Skeletal muscle satellite cell (primary cell): ENCODE measurements around the gene LGALS4. TPM values are rescaled to one million over a fixed set of nuclear protein-coding genes. Genes with fewer than 3 reads are reported as not detected.
"Not testable (repeated sequence)": the region's sequence is repeated elsewhere in the genome, so short reads cannot be mapped to it uniquely, and the experiment has no call there.

ENCODE experiments used
- H3K27me3 ChIP-seq: 2 replicates; pipeline ENCODE4 v1.7.0; 2013; ENCODE audit warnings: low read length; ENCODE audit not compliant: control insufficient read depth, insufficient read depth
- H3K36me3 ChIP-seq: 2 replicates; pipeline ENCODE4 v1.7.0; 2013; ENCODE audit warnings: mild to moderate bottlenecking, control low read depth, low read length; ENCODE audit not compliant: insufficient read depth
- H3K4me1 ChIP-seq: 2 replicates; pipeline ENCODE4 v1.7.0; 2013; ENCODE audit warnings: low read length; ENCODE audit not compliant: control insufficient read depth, insufficient read depth
- H3K4me2 ChIP-seq: 2 replicates; pipeline ENCODE4 v1.7.0; 2013; ENCODE audit warnings: mild to moderate bottlenecking, low read length
- H3K4me3 ChIP-seq: 2 replicates; pipeline ENCODE4 v1.7.0; 2013; ENCODE audit warnings: low read length
- H3K9ac ChIP-seq: 2 replicates; pipeline ENCODE4 v1.7.0; 2013; ENCODE audit warnings: mild to moderate bottlenecking, low read depth, low read length, moderate library complexity
- H3K9me3 ChIP-seq: replicated peaks from 2 replicates; pipeline ENCODE4 v1.7.0; 2013; ENCODE audit warnings: mild to moderate bottlenecking, control low read depth, low read length
- total RNA-seq: library from RNA; depleted of rRNA; stranded (reverse); fragments of >200 nt; gene quantifications from 2 replicates; pipeline ENCODE4 v1.2.3, GENCODE V29; 2012; rRNA removed

The LGALS4 gene
- total RNA-seq = 0.25 TPM in 1 of 2 replicates, not detected in the other

DNA sequence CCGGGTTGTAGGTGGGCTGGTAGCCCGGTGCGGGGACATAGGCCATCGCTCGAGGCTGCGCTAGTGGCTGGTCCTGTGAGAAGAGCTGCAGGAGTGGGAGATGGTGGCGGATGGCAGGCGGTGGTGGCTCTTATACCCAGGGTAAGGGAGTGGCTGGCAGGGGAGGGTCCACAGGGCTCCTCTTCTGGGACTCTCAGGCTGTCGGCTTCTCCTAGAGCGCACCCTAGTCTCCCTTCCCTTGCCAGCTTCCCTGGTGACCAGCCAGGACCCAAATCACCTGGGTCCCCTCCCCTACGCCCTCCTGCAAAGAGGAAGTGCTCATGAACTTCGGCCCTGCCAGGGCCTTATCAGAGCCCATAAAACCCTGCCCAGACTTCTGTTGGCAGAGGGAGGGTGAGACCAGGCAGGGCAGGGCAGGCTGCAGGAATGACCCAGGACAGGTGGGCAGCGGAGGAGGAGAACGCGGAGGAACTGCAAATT, at the start of gene LGALS4:
Gene LGALS4 (minus strand): TSS at position 105 of the 480 bp plus-strand sequence. CDS start 59 bp downstream, at position 46.
- H3K9ac ChIP-seq = no peak within 1 kb of the TSS
- no peak within 1 kb of the TSS for H3K4me2 ChIP-seq
- H3K9me3 ChIP-seq = no peaks in the 10 kb centered on the region
- H3K4me3 ChIP-seq = no peak within 1 kb of the TSS
- H3K36me3 ChIP-seq = peaks cover 6% of the 10 kb centered on the region
- H3K4me1 ChIP-seq = no peaks in the 10 kb centered on the region
- no peaks in the 10 kb centered on the region for H3K27me3 ChIP-seq

- Histone ChIP-seq H3K4me3 (no peak overlapping the region), H3K36me3 (no peaks in the 10 kb centered on the region), H3K4me2 (no peak overlapping the region), H3K9ac (no peak overlapping the region), H3K9me3 (no peaks in the 10 kb centered on the region), H3K4me1 (no peaks in the 10 kb centered on the region), H3K27me3 (no peaks in the 10 kb centered on the region)
These were observed 48.6 kb upstream of the LGALS4 start for GRCh38 chr19:38861368-38861767.

GRCh38 chr19:38859631-38860204, 47.0 kb upstream of the LGALS4 start:
- H3K9ac ChIP-seq, H3K9me3 ChIP-seq, H3K4me2 ChIP-seq, H3K4me1 ChIP-seq, H3K4me3 ChIP-seq, H3K36me3 ChIP-seq, H3K27me3 ChIP-seq: not testable (repeated sequence)

DNA sequence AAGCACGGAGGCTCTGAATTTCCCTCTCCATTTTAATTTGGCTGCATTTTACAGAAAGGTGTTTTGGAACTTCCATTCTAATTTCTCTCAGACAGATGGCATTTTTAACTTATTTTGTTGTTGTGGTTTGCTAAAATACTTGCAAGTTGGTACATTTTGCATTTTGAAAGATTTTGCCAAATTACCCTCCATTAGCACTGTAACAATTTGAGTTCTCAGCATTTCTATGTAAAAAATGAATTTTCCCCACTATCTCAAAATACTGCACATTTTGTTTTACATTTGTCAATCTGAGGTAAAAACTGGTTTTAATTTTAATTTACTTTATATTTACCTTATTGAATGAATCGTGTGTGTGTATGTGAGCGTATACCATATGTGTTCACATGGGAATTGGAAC, 44.1 kb upstream of the LGALS4 start:
- Histone ChIP-seq H3K9me3 (no peaks in the 10 kb centered on the region), H3K4me2 (no peak overlapping the region), H3K27me3 (no peaks in the 10 kb centered on the region), H3K36me3 (no peaks in the 10 kb centered on the region), H3K9ac (no peak overlapping the region), H3K4me3 (no peak overlapping the region), H3K4me1 (peaks cover 8% of the 10 kb centered on the region)

DNA sequence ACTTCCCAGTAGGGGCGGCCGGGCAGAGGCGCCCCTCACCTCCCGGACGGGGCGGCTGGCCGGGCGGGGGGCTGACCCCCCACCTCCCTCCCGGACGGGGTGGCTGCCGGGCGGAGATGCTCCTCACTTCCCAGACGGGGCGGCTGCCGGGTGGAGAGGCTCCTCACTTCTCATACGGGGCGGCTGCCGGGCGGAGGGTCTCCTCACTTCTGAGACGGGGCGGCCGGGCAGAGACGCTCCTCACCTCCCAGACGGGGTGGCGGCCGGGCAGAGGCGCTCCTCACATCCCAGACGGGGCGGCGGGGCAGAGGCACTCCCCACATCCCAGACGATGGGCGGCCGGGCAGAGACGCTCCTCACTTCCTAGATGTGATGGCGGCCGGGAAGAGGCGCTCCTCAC, 43.0 kb upstream of the LGALS4 start:
- not testable (repeated sequence) for H3K4me3 ChIP-seq, H3K9ac ChIP-seq, H3K9me3 ChIP-seq, H3K36me3 ChIP-seq, H3K27me3 ChIP-seq, H3K4me2 ChIP-seq
- H3K4me1 ChIP-seq = peaks cover 17% of the 10 kb centered on the region

DNA sequence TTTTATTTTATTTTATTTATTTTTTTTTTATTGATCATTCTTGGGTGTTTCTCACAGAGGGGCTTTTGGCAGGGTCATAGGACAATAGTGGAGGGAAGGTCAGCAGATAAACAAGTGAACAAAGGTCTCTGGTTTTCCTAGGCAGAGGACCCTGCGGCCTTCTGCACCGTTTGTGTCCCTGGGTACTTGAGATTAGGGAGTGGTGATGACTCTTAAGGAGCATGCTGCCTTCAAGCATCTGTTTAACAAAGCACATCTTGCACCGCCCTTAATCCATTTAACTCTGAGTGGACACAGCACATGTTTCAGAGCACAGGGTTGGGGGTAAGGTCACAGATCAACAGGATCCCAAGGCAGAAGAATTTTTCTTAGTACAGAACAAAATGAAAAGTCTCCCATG, 42.2 kb upstream of the LGALS4 start:
- H3K27me3 ChIP-seq, H3K4me3 ChIP-seq, H3K9ac ChIP-seq, H3K9me3 ChIP-seq, H3K4me2 ChIP-seq, H3K36me3 ChIP-seq: not testable (repeated sequence)
- H3K4me1 ChIP-seq = peaks cover 19% of the 10 kb centered on the region

DNA sequence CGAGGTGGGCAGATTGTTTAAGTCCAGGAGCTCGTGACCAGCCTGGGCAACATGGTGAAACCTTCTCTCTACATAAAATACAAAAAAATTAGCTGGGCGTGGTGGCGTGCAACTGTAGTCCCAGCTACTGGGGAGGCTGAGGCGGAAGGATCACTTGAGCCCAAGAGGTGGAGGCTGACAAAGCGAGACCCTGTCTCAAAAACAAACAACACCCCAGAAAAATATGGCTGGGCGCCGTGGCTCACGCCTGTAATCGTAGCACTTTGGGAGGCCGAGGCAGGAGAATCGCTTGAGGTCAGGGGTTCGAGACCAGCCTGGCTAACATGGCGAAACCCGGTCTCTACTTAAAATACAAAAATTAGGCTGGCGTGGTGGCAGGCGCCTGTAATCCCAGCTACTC, 40.5 kb upstream of the LGALS4 start:
- Histone ChIP-seq H3K9ac (peak overlapping the region; percentile 91), H3K9me3 (no peaks in the 10 kb centered on the region), H3K27me3 (no peaks in the 10 kb centered on the region), H3K4me2 (peak overlapping the region; percentile 97), H3K4me1 (peaks cover 23% of the 10 kb centered on the region), H3K36me3 (peaks cover 8% of the 10 kb centered on the region), H3K4me3 (peak overlapping the region; percentile 74)

GRCh38 chr19:38852231-38853044, 39.7 kb upstream of the LGALS4 start:
- Histone ChIP-seq H3K4me2 (peak overlapping the region; percentile 97), H3K4me3 (peak overlapping the region; percentile 74), H3K9ac (peak overlapping the region; percentile 91), H3K27me3 (no peaks in the 10 kb centered on the region), H3K4me1 (peaks cover 30% of the 10 kb centered on the region), H3K9me3 (no peaks in the 10 kb centered on the region), H3K36me3 (peaks cover 13% of the 10 kb centered on the region)

- H3K4me1 ChIP-seq = peaks cover 35% of the 10 kb centered on the region
- peak overlapping the region; percentile 74 for H3K4me3 ChIP-seq
- H3K27me3 ChIP-seq = no peaks in the 10 kb centered on the region
- H3K4me2 ChIP-seq = peak overlapping the region; percentile 97
- H3K36me3 ChIP-seq = peaks cover 20% of the 10 kb centered on the region
- no peaks in the 10 kb centered on the region for H3K9me3 ChIP-seq
- H3K9ac ChIP-seq = peak overlapping the region; percentile 91
These were observed 39.0 kb upstream of the LGALS4 start for GRCh38 chr19:38851622-38852230.

GRCh38 chr19:38850976-38851621, 38.4 kb upstream of the LGALS4 start:
- H3K36me3 ChIP-seq = peaks cover 26% of the 10 kb centered on the region
- H3K9ac ChIP-seq = peak overlapping the region; percentile 91
- peak overlapping the region; percentile 74 for H3K4me3 ChIP-seq
- no peaks in the 10 kb centered on the region for H3K9me3 ChIP-seq
- H3K27me3 ChIP-seq = no peaks in the 10 kb centered on the region
- peak overlapping the region; percentile 97 for H3K4me2 ChIP-seq
- peaks cover 35% of the 10 kb centered on the region for H3K4me1 ChIP-seq

DNA sequence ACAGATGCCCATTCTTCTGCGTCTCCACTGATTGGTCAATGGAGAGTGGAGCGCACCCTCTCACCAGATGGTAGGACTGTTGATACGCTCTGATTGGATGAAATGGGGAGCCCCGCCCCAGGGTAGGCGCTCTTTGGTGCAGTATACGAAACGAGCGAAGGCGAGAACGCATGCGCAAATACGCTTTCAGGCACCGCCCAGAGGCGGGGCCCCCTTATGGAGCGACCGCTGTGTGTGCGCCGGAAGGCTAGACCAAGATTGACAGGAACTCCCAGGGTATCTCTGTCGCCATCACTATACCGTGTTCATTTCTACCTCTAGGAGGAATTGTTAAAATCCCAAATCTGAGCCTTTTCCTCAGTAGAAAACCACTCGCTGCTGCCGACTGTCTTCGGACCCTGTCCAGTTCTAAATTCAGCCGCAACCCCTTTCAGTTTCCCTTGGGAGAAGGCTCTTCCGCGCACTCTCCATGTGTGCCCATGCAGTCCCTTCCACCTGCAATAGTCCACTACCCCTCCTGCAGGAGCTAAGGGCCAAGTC, 37.8 kb upstream of the LGALS4 start:
- Histone ChIP-seq H3K9me3 (no peaks in the 10 kb centered on the region), H3K27me3 (no peaks in the 10 kb centered on the region), H3K4me2 (peak overlapping the region; percentile 97), H3K4me3 (peak overlapping the region; percentile 74), H3K36me3 (peaks cover 32% of the 10 kb centered on the region), H3K4me1 (peaks cover 35% of the 10 kb centered on the region), H3K9ac (peak overlapping the region; percentile 91)
